Head of caudate nucleus (tissue), 42 donors: ENCODE measurements around the gene MSX1.

Source experiments
- DNase-seq, 42 donors: peaks; one replicate each; pipeline versions ENCODE4 v3.0.0 to v3.0.0-alpha.2; 2020 to 2021; ENCODE audit warnings: mixed read lengths in 7 of 42
- intact Hi-C: fragments of 100-400 bp; cut with DNase I; formaldehyde crosslinking; loops from one replicate; pipeline ENCODE4 v1.15.0; 2022

Gene MSX1

DNA sequence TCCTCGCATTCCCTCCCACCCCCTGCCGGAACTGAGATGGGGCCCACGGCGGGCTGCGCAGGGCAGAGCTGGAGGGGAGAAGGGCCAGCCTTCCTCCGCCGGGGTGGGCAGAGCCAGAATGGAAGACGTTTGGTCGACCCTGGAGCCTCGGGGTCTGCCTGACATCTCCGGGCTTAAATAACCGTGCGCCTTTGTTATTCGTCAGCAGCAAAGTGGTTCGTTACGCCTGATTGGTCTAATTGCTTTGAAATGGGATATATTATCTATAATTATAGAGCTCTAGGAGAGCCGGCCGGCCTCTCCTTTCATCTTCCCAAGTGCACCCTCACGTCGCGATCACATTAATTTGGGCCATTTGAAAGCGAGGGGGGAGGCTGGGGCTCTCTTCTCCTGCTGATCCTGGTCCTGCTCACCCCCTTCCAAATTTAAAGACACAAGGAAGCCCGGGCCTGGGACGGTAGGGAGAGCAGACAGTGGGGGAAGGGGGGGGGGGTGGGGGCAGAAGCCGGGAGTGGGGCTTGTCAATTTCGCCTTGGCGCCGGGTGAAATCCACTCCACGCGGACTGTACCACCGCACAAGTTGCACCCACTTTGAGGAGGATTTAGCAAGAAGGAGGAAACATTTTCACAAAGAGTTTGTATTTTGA lies 4.7 kb upstream of the MSX1 start:
- intact Hi-C loops, result no loop called here
- DNase-seq, result no peak

DNA sequence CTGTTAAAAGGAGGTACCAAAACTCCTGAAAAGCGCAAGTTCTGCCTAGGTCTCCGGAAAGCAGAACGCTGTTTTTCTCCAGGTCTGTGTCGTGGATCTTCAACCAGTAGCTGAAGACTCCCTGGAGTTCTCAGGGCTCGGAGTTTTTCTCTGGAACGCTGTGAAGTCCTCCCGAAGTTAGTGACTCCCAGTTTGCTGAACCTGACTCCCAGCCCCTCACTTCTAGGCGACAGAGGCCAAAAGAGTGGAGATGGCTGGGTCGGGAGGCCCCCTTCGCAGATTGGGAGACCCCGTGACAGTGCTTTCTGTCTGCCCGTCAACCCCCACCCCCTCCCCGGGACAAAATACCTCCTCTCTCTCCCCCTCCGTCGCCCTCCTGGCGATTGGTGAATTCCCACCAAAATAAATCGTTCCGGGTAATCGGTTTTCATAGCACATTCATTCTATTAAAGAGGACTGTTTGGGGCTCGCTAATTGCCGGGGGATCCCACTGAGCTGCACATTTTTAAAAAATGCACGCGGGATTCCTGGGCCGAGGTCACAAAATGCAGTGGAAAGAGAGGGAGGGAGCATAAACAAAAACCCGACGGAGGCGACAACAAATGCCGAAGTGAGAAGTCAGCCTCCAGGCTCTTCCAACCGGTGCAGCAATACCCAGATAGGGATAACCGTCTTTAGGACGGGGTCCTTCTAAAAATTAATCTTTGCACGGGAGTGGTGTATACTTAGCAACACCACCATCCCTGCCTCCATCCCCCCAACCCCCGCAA lies 4.0 kb upstream of the MSX1 start:
- DNase-seq, result no peak
- intact Hi-C loops, result no loop called here

DNA sequence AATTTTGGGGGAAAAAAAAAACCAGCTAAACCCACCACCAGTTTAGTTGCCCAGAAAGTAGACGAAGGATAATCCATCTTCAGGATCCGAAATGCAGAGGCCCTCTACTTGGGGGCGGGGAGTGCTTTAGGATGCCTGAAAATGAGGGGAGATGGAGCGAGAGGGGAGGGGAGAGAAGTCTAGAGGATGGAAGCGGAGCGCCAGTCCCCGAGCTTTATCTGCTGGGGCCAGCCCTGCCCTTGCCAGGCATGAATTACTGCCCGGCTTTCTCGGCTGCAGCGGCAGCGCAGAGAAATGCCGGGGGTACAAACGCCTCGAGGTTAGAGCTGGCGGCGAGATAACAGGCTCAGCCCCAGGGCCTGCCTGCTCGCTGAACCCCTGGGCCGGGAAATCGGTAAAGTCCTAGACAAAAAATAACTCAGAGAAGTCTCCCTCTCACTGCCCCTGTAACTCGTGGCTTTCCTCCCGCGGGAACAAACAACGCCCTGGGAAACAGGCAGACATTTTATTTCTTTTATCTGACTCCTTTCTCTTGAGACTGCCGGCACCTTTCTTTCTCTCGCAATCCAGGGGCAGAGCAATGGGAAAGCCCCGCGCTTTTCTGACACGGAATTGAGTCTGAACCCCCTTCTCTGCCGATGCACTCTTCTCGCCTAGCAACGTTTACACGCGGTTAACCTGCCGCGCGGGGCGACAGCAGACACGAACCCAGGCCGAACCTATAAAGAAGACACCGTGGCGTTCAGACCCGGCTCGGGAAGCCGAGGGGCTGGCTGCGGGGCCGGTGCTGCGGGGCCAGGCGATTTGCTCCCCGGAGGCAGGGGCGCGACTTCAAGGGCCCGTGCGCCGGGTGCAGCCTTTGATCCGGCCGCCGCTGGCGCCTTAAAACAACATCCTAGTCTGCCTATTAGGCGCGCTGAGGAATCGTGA lies 3.1 kb upstream of the MSX1 start:
- intact Hi-C loops, result no loop called here
- peak in 3 of 42 donors; percentile 13 to 40 (median 24) for DNase-seq

DNA sequence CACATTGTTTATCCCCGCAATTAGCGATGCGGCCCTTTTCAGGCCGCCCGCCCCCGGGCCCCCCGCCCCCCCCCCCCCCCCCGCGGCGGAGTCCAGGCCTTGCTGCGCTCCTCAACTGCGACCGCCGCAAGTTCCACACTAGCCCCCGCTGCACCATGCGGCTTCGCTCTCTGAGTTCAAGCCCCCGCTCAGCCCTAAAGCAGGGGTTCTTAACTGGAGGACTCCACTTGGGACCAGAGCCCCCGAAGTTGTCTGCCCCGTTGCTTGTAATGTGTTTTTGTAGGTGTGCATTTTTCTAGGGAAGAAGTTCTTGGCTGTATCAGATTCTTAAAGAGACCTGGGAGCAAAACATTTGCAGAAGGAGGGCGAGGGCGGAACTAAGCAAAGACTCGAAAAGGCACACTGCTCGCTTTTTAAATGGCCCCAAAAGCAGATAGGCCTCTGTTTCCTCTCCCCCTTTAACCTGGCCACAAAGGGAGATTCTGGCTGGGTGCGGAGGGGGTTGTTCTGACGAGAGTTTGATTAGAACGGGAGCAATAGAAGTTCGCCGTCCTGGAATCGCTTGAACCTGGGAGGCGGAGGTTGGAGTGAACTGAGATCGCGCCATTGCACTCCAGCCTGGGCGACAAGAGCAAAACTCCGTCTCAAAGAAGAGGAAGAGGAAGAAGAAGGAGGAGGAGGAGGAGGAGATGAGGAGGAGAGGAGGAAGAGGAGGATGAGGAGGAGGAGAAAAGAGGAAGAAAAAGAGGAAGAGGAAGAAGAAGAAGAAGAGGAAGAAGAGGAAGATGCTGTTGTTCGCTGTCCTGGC lies 2.3 kb upstream of the MSX1 start:
- no peak for DNase-seq
- intact Hi-C loops, result no loop called here

DNA sequence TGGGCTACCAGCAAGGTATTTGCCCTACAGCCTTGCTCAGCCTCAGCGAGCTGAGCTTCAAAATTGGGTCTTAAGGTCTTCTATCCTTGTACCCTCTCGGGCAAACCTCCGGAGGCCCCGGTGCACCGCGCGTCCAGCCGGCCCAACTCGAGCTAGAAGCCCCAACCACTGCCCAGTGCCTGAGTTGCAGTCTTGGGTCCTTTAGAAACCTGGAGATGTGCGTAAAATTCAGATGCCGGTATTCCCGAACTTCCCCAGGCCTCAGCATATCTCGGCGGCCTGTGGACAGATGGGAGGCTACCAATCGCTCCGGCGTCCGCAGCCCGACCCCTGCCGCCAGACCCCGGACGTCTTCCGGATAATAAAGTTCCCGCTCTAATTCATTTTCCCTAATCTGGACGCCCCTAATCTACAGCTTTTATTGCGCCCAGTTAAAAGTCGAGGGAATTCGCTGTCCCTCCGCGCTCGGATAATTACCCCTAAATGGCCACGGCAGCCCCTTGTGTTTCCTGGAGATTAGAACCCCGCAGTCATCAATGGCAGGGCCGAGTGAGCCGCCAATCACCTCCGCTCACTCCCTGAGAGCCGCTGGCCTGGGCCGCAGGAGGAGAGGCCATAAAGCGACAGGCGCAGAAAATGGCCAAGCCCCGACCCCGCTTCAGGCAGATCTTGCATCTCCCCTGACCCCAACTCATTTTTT lies 1.5 kb upstream of the MSX1 start:
- DNase-seq, result peak in 1 of 42 donors; percentile 18
- intact Hi-C loops, result no loop called here

DNA sequence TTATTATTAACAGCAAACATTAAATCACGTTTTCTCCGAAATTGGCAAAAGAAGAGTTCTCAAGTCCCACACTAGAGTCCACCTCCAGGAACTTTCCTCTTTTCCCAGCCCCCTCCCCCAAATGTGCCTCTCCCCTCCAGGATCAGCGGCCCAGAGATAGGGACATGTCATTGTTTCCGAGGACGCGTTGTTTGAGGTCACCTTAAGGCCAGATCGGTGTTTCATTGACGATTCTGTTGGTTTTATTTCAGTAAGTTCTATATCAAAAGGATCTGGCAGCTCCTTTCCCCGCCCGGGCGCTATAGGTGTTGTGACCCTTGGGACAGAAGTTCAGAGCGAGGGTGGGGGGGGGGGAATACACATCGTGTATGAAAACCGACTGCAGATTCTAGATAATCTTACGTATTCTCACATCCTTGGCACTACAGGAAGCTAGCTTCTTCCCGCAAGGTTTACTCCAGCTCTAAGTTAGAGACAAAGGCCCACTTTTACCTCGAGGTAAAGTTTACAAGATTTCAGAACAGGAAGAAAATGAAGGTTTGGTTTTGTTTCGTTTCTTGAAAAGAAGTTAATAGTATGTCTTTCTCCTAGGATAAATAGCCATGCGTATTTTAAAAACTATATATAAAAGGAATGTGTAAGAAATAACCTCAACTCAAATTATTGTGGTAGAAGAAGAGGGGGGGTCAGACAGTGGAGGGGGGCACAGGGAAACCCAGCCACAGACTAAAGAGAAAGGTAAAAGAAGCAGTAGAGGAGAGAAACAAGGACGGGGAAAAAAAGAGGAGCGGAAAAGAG lies 739 bp upstream of the MSX1 start:
- intact Hi-C loops, result no loop called here
- no peak for DNase-seq

DNA sequence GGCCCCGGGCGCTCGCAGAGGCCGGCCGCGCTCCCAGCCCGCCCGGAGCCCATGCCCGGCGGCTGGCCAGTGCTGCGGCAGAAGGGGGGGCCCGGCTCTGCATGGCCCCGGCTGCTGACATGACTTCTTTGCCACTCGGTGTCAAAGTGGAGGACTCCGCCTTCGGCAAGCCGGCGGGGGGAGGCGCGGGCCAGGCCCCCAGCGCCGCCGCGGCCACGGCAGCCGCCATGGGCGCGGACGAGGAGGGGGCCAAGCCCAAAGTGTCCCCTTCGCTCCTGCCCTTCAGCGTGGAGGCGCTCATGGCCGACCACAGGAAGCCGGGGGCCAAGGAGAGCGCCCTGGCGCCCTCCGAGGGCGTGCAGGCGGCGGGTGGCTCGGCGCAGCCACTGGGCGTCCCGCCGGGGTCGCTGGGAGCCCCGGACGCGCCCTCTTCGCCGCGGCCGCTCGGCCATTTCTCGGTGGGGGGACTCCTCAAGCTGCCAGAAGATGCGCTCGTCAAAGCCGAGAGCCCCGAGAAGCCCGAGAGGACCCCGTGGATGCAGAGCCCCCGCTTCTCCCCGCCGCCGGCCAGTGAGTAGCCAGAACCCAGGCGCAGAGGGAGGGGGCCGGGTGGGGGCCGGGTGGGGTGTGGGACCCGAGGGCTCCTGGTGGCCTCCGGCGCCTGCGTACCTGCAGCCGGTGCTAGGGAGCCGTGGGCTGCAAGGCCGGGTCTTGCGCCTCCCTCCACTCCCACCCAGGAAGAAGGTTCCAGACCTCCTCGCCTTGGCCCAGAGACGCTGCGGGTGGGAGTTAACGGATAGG lies 534 bp downstream of the MSX1 start:
- DNase-seq, result peak in 1 of 42 donors; percentile 26
- intact Hi-C loops, result no loop called here

DNA sequence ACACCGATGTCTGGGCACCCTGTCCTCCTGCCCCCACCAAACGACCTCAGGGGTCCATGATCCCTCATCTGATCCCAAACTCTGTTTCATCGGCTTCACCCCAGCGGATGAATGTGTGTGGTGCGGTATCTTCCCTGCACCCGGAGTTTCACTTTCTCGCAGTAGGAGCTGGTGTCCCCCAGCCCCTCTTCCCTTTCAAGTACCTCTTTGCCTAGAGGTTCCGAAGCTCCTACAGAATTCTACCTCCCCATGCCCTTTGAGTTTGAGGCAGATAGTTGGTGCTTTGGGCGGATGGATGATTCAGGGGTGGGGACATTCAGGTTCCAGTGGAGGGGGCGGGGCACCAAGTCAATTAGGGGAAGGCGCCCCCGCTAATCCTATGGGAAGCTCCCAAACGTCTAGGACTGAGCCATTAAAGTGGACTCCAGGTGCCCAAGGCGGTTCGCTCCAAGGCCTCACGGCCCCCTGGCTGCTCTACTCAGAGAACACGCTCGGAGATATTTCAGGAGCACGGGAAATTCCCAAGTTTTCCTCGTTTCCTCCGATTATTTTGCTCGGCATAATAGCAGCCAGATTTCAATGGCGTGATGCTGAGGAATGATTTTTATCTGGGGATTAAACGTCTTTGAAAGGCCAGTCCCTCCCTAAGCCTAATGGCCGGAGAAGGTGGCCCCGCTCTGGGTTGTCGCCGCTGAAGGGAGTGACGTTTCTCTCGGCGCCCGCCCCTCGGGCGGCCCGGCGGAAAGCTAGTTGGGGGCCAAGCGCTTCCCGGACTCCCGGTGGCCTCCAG lies 1.3 kb downstream of the MSX1 start:
- intact Hi-C loops, result no loop called here
- DNase-seq, result peak in 2 of 42 donors; percentile 27 to 39

DNA sequence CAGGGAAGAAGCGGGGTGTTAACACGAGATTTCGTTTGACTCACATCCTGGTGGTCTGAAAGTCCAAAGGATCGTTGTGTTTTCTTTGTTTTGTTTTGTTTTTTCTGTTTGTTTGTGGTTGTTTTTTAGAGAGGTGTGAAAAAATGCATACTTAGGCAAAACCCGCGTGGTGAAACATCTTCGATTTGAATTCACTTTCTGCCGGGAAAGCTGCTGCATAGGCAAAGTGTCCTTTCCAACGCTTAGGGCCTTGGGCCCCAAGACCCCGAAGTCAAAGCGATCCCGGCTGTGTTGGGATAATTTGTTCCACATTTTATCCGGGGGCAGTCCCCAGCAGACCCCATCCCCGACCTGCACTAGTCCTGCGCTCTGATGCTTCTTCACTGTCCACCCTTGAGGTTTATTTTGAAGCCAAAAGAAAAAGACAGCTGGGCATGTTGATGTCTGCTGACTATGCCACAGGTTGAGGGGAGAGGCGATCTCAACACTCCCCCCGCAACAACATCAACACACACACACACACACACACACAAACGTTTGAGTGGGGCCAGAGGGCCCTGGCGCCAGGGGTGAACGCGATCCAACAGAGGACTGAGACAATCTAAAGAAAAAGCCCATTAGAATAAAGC lies 2.0 kb downstream of the MSX1 start:
- intact Hi-C loops, result no loop called here
- no peak for DNase-seq

DNA sequence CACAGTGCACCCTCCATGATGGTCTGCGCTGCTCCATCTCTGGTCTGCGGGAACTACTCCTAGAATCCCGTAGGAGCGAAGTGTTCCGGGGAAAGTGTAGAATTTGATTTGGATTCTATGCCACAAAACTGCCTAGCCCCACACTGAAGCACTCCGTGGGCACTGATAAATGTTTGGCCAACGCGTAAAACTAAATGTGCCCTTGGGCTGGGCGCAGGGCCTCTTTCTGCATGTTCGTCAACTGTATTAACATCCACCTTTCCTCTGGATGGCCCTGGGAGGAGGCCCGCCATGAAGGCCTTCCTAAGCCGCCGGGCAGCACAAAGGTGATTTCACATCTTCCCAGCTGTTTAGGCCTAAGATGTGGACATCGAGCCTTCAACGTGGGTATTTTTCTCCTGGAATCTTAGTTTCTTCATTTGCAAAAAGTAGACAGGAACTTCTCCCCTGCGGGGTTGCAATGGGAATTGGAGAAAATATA lies 2.6 kb downstream of the MSX1 start:
- no peak for DNase-seq
- intact Hi-C loops, result no loop called here

DNA sequence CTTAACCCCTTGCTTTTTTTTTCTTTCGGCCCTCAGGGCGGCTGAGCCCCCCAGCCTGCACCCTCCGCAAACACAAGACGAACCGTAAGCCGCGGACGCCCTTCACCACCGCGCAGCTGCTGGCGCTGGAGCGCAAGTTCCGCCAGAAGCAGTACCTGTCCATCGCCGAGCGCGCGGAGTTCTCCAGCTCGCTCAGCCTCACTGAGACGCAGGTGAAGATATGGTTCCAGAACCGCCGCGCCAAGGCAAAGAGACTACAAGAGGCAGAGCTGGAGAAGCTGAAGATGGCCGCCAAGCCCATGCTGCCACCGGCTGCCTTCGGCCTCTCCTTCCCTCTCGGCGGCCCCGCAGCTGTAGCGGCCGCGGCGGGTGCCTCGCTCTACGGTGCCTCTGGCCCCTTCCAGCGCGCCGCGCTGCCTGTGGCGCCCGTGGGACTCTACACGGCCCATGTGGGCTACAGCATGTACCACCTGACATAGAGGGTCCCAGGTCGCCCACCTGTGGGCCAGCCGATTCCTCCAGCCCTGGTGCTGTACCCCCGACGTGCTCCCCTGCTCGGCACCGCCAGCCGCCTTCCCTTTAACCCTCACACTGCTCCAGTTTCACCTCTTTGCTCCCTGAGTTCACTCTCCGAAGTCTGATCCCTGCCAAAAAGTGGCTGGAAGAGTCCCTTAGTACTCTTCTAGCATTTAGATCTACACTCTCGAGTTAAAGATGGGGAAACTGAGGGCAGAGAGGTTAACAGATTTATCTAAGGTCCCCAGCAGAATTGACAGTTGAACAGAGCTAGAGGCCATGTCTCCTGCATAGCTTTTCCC lies 3.4 kb downstream of the MSX1 start:
- intact Hi-C loops, result no loop called here
- no peak for DNase-seq

DNA sequence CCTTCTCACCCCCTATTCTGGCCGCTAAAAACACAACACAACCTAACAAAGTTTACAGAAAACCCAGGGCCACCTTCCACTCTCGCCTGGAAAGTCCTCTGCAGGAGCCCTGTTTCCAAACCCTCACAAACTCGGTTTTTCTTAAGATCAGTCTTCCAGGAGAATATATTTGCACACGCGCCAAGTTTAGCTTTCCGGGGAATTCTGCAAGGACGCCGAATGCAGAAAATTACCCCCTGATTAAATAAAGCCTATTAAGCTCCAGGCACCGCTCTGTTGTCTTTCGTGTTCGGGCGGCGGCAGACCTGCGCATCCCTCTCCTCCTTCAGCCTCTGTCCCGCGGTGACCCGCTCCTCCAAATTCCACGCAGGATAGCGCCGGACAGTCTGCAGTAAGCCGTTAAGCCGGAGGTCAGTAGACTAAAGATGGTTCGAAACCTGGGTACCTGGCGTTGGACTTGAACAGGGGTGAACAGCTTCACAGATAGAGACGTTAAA lies 5.0 kb downstream of the MSX1 start:
- intact Hi-C loops, result no loop called here
- no peak for DNase-seq

DNA sequence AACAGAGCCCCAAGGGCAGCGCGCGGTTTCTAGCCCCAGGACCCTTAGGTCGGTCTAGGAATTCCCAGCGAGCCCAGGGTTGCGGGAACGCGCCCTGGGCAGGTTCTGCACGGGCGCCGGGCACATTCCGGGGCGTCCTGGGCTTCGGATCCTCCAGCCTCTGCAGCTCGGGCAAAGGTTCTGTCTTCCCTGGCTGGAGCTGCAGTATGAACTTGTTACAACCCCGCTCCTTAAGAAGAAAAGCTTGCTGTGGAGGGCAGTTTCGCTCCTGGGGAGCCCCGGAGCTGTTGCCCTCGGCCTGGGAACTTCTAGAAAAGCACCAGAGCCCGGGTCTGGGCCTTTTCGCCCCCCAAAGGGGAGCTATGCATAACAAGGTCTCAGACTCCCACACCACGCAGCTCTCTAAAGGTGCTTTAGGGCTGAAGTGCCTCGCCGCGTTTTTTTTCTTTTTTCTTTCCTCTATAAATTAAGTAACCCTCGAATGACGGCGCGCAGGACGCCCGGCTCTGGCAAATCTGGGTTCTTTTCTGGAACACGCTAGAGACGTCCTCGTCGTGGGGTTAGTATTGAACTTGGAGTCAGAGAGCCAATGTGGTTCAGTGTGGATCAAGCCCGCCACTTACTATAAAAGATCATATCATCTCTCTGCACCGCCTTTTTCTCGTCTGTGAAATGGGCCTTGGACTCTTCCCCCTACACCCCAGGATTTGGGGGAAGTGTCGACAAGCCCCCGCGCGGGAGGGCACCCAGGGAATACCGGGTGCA lies 5.7 kb downstream of the MSX1 start:
- intact Hi-C loops, result no loop called here
- DNase-seq, result no peak

DNA sequence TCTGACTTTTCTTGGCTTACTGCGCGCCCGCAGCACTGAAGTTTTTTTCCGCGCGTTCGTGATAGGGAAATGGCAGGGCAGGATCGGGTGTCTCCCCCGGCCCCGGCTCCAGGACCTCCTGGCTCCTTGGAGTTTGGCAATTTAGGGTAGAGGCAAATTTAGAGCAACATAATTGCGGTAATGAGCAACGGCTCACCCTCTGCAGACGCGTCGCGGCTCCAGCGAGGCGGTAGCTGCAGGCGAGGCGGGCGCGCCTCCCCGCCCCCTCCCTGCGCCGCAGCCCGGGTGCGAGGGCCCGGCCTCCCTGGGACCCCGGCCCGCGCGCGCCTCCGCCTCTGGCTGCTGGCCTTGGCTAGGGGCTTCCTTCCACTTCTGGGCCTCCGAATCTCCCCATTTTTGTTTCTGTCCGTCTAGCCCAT lies 6.2 kb downstream of the MSX1 start:
- no peak for DNase-seq
- intact Hi-C loops, result no loop called here
